ENCODE results near the gene KMT5C. TPM values are rescaled to one million over a fixed set of nuclear protein-coding genes. Genes with fewer than 3 reads are reported as not detected.
A peak's percentile ranks its signal among the peaks of the same experiment; 100 is the strongest.

KMT5C gene
- total and polyA plus RNA-seq, 2 experiments from 2014 or later, result 14.2 to 34.3 TPM

DNA sequence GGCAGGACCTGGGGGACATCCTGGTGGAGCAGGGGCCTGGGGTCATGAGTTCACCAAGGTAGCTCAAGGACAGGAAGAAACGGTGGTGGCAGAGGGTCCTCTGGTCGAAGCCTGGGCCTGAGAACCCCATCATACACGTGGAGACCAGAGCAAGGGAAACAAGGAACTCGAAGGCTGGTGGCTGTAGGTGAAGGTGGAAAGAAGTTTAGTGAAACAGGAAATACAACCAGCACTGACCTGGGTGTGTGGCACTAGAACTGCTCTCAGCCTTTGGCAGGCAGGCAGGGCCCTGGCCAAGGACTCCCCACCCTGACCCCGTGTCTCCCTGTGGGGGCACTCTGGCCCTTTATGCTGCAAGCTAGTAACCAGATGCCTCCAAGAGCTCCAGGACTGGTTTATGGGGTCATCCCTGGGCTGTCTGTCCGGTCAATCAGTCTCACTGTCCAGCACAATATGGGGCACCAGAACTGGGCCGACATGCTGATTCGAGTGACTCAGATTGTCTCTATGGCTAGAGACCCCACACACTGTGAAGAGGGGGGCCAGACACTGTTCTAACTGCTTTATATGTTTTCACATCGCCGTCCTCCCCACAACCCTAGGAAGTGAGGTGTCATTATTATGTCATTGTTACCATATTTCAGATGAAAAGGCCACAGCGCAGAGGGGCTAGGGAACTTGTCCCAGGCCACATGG, 11.1 kb downstream of the KMT5C start:
- no peak overlapping the region for H3K4me3 Mint-ChIP-seq
- no peaks in the 10 kb centered on the region for H3K36me3 ChIP-seq (ENCODE audit: insufficient read depth)

More for the DNA sequence above, 11.1 kb downstream of the KMT5C start:
- Mint-ChIP-seq H3K36me3 (ENCODE audit: low read depth) (0 out of 3 replicates have a peak, but pooled peaks cover 4% of the 10 kb centered on the region), H3K27ac (no peak overlapping the region), H3K4me1 (peaks cover 52% of the 10 kb centered on the region), H3K27me3 (ENCODE audit: insufficient read depth, low read depth, poor library complexity) (peaks cover 53% of the 10 kb centered on the region), H3K9me3 (no peaks in the 10 kb centered on the region)
- TF ChIP-seq POLR2AphosphoS5 (IDR thresholded peaks at IDR 0.05; ENCODE audit: low read depth), result 0 out of 2 replicates have a peak, but pooled peaks have one; percentile 16
- TF ChIP-seq, protein P1, sequence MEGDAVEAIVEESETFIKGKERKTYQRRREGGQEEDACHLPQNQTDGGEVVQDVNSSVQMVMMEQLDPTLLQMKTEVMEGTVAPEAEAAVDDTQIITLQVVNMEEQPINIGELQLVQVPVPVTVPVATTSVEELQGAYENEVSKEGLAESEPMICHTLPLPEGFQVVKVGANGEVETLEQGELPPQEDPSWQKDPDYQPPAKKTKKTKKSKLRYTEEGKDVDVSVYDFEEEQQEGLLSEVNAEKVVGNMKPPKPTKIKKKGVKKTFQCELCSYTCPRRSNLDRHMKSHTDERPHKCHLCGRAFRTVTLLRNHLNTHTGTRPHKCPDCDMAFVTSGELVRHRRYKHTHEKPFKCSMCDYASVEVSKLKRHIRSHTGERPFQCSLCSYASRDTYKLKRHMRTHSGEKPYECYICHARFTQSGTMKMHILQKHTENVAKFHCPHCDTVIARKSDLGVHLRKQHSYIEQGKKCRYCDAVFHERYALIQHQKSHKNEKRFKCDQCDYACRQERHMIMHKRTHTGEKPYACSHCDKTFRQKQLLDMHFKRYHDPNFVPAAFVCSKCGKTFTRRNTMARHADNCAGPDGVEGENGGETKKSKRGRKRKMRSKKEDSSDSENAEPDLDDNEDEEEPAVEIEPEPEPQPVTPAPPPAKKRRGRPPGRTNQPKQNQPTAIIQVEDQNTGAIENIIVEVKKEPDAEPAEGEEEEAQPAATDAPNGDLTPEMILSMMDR (conservative IDR thresholded peaks at IDR 0.05; ENCODE audit: low read depth in 2 of 2), result no peak
- TF ChIP-seq, protein P2, sequence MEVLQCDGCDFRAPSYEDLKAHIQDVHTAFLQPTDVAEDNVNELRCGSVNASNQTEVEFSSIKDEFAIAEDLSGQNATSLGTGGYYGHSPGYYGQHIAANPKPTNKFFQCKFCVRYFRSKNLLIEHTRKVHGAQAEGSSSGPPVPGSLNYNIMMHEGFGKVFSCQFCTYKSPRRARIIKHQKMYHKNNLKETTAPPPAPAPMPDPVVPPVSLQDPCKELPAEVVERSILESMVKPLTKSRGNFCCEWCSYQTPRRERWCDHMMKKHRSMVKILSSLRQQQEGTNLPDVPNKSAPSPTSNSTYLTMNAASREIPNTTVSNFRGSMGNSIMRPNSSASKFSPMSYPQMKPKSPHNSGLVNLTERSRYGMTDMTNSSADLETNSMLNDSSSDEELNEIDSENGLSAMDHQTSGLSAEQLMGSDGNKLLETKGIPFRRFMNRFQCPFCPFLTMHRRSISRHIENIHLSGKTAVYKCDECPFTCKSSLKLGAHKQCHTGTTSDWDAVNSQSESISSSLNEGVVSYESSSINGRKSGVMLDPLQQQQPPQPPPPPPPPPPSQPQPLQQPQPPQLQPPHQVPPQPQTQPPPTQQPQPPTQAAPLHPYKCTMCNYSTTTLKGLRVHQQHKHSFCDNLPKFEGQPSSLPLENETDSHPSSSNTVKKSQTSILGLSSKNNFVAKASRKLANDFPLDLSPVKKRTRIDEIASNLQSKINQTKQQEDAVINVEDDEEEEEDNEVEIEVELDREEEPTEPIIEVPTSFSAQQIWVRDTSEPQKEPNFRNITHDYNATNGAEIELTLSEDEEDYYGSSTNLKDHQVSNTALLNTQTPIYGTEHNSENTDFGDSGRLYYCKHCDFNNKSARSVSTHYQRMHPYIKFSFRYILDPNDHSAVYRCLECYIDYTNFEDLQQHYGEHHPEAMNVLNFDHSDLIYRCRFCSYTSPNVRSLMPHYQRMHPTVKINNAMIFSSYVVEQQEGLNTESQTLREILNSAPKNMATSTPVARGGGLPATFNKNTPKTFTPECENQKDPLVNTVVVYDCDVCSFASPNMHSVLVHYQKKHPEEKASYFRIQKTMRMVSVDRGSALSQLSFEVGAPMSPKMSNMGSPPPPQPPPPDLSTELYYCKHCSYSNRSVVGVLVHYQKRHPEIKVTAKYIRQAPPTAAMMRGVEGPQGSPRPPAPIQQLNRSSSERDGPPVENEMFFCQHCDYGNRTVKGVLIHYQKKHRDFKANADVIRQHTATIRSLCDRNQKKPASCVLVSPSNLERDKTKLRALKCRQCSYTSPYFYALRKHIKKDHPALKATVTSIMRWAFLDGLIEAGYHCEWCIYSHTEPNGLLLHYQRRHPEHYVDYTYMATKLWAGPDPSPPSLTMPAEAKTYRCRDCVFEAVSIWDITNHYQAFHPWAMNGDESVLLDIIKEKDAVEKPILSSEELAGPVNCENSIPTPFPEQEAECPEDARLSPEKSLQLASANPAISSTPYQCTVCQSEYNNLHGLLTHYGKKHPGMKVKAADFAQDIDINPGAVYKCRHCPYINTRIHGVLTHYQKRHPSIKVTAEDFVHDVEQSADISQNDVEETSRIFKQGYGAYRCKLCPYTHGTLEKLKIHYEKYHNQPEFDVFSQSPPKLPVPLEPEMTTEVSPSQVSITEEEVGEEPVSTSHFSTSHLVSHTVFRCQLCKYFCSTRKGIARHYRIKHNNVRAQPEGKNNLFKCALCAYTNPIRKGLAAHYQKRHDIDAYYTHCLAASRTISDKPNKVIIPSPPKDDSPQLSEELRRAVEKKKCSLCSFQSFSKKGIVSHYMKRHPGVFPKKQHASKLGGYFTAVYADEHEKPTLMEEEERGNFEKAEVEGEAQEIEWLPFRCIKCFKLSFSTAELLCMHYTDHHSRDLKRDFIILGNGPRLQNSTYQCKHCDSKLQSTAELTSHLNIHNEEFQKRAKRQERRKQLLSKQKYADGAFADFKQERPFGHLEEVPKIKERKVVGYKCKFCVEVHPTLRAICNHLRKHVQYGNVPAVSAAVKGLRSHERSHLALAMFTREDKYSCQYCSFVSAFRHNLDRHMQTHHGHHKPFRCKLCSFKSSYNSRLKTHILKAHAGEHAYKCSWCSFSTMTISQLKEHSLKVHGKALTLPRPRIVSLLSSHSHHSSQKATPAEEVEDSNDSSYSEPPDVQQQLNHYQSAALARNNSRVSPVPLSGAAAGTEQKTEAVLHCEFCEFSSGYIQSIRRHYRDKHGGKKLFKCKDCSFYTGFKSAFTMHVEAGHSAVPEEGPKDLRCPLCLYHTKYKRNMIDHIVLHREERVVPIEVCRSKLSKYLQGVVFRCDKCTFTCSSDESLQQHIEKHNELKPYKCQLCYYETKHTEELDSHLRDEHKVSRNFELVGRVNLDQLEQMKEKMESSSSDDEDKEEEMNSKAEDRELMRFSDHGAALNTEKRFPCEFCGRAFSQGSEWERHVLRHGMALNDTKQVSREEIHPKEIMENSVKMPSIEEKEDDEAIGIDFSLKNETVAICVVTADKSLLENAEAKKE (CRISPR knock-in tag; IDR thresholded peaks at IDR 0.05), result no peak
- H3F3A ChIP-seq (replicated peaks; ENCODE audit: low read depth), result peaks cover 28% of the 10 kb centered on the region
- no peak overlapping the region for H3K4me2 ChIP-seq
- DNase-seq (ENCODE audit: low spot score) (no peak), ATAC-seq (no peak)
- H3K27ac ChIP-seq (ENCODE audit: low read depth), result no peak overlapping the region
- H3K4me1 ChIP-seq (ENCODE audit: insufficient read depth), result peaks cover 40% of the 10 kb centered on the region
- no peak overlapping the region for H3K4me3 ChIP-seq
- peaks cover 45% of the 10 kb centered on the region for H3K27me3 ChIP-seq (ENCODE audit: insufficient read depth)
- H2AFZ ChIP-seq, result no peak overlapping the region
- H4K20me1 ChIP-seq (replicated peaks; ENCODE audit: insufficient read depth), result no peaks in the 10 kb centered on the region
- H3K79me2 ChIP-seq (replicated peaks; ENCODE audit: insufficient read depth), result no peaks in the 10 kb centered on the region
- H3K9me2 ChIP-seq (ENCODE audit: insufficient read depth), result no peaks in the 10 kb centered on the region

Measured in GM23338 (cell line).